Measurements from ENCODE around the gene KCNMB2.

KCNMB2 gene

GRCh38 chr3:178802259-178802658, 266.0 kb downstream of the KCNMB2 start:
- H3K27ac ChIP-seq, result no peak overlapping the region
- ChIA-PET POLR2A (ENCODE audit: low non-redundant PET) (no interaction called here), CTCF (no interaction called here)
- no peak for TF ChIP-seq CTCF (conservative IDR thresholded peaks at IDR 0.05; ENCODE audit: low read depth)
- DNase-seq (ENCODE audit: low spot score), result no peak

- no peak overlapping the region for H3K27ac ChIP-seq
- no peak for DNase-seq (ENCODE audit: low spot score)
- ChIA-PET POLR2A (ENCODE audit: low non-redundant PET) (no interaction called here), CTCF (no interaction called here)
- no peak for TF ChIP-seq CTCF (conservative IDR thresholded peaks at IDR 0.05; ENCODE audit: low read depth)
These were observed 266.9 kb downstream of the KCNMB2 start for GRCh38 chr3:178802993-178803693.

GRCh38 chr3:178804606-178805005, 268.4 kb downstream of the KCNMB2 start:
- no peak for DNase-seq (ENCODE audit: low spot score)
- ChIA-PET POLR2A (ENCODE audit: low non-redundant PET) (no interaction called here), CTCF (no interaction called here)
- no peak overlapping the region for H3K27ac ChIP-seq
- TF ChIP-seq CTCF (conservative IDR thresholded peaks at IDR 0.05; ENCODE audit: low read depth), result no peak

- H3K27ac ChIP-seq, result no peak overlapping the region
- TF ChIP-seq CTCF (conservative IDR thresholded peaks at IDR 0.05; ENCODE audit: low read depth), result no peak
- CTCF ChIA-PET, result no interaction called here
- DNase-seq (ENCODE audit: low spot score), result no peak
- POLR2A ChIA-PET (ENCODE audit: low non-redundant PET), result no interaction called here
These were observed 269.5 kb downstream of the KCNMB2 start for GRCh38 chr3:178805741-178806140.

GRCh38 chr3:178806651-178807050, 270.4 kb downstream of the KCNMB2 start:
- POLR2A ChIA-PET (ENCODE audit: low non-redundant PET), result no interaction called here
- CTCF ChIA-PET, result interaction anchor here (0.6 kb wide), 1 partner anchor 13 kb away, joined by 3 read pairs; no protein-coding TSS in a partner anchor
- no peak overlapping the region for H3K27ac ChIP-seq
- TF ChIP-seq CTCF (conservative IDR thresholded peaks at IDR 0.05; ENCODE audit: low read depth), result no peak
- no peak for DNase-seq (ENCODE audit: low spot score)

- no peak for DNase-seq (ENCODE audit: low spot score)
These were observed 271.5 kb downstream of the KCNMB2 start for GRCh38 chr3:178807694-178808093.

More at GRCh38 chr3:178807694-178808093, 271.5 kb downstream of the KCNMB2 start:
- ChIA-PET CTCF (no interaction called here), POLR2A (ENCODE audit: low non-redundant PET) (no interaction called here)
- no peak for TF ChIP-seq CTCF (conservative IDR thresholded peaks at IDR 0.05; ENCODE audit: low read depth)
- H3K27ac ChIP-seq, result no peak overlapping the region
